GM13976 (cell line): ENCODE data around the gene FGF3.

Source experiments
- DNase-seq: peaks from one replicate; pipeline ENCODE4 v3.0.0; 2012; ENCODE audit warnings: low spot score
- in situ Hi-C: fragments of 300-500 bp; cut with MboI; formaldehyde crosslinking; loops from one replicate; pipeline ENCODE4 v1.12.0; 2022; ENCODE audit warnings: low sequenced_read_pairs, mixed read lengths, inconsistent platforms; ENCODE audit not compliant: unreplicated experiment
- TF ChIP-seq, protein P1 (sequence below): IDR thresholded peaks from 2 replicates; pipeline ENCODE4 v1.5.1; 2012; ENCODE audit warnings: borderline replicate concordance, mild to moderate bottlenecking; ENCODE audit not compliant: insufficient read depth; ENCODE audit errors: extremely low read depth, missing control alignments, control extremely low read depth

FGF3 gene

DNA sequence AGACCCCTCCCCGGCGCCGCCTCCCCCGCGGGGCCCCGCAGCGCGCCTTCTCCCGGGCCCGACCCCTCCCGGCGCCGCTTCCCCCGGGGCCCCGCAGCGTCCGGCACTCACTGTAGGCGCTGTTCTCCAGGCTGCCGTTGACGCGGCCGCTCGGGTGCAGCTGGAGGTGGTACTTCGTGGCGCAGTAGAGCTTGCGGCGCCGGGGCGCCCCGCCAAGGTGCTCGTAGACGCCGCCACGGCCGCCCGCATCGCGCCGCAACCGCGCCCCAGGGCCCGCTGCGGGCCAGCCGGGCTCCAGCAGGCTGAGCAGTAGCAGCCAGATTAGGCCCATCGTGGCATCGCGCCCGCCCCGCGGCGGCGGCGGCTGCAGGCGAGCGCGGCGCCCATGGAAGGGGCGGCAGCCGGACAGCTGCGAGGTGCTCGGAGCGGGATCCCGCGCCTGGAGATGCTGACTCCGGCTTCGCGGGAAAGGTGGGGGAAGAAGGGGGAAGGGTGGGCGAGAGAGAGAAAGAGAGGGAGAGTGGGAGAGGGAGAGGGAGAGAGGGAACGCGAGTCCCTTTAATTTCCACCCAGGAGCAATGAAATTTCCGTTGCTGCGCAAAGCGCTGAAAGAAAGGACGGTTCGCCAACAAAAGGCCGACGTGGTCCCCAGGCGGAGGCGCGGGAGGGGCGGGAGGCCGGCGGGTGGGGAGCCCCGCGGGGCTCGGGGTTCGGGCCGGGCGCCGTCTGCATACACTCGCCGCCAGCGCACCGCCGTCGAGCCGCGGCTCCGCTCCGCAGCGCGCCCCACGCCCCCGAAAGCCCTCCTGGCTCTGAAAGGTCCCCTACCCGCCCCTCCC lies at the start of gene FGF3:
TSS of gene FGF3 (minus strand) at position 814 of the 839 bp plus-strand sequence. CDS start at position 331, 483 bp downstream.
- TF ChIP-seq, protein P1, sequence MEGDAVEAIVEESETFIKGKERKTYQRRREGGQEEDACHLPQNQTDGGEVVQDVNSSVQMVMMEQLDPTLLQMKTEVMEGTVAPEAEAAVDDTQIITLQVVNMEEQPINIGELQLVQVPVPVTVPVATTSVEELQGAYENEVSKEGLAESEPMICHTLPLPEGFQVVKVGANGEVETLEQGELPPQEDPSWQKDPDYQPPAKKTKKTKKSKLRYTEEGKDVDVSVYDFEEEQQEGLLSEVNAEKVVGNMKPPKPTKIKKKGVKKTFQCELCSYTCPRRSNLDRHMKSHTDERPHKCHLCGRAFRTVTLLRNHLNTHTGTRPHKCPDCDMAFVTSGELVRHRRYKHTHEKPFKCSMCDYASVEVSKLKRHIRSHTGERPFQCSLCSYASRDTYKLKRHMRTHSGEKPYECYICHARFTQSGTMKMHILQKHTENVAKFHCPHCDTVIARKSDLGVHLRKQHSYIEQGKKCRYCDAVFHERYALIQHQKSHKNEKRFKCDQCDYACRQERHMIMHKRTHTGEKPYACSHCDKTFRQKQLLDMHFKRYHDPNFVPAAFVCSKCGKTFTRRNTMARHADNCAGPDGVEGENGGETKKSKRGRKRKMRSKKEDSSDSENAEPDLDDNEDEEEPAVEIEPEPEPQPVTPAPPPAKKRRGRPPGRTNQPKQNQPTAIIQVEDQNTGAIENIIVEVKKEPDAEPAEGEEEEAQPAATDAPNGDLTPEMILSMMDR = no peak
- in situ Hi-C loops = no loop called here
- no peak for DNase-seq

GRCh38 chr11:69868871-69869270 lies 49.7 kb upstream of the FGF3 start:
- no peak for DNase-seq
- in situ Hi-C loops = no loop called here
- TF ChIP-seq, protein P1 = no peak

DNA sequence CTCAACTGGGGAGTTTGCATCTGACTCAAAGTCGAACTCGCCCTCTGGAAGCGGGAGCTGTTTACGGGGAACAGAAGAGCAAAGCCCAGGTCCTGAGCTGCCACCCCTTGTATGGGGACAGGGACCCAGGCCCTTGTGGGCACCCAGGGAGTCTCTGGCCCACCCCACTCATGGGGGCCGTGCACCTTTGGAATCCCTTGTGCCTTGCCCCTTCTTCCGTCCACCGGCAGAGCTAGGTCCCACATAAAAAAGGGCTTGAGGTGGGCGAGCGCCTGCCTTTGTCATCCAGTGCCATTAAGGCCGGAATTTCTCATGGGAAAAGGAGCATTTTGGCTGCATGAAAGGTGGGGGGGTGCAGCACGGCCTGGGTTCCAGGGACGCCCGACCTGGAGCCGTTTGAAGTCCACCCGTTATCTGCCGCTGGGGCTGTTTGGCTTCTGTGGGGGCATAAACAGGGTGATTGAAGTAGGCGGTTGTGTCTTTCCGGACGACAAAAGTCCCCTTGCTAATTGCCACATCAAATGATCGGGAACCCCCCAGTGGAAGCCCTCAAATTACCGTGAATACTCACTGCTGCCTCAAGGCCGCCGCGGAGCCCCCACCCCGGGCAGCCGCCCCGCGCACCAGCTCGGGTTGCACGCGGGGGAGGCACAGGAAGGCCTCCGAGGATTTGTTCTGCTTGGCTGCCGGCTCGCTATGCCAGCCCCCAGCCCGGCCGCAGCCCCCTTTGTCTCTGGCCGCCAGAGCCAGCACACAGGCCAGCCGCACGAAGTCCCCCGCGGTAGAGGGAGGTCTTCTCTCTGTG lies 49.0 kb upstream of the FGF3 start:
- TF ChIP-seq, protein P1 = no peak
- in situ Hi-C loops = no loop called here
- peak; percentile 22 for DNase-seq

DNA sequence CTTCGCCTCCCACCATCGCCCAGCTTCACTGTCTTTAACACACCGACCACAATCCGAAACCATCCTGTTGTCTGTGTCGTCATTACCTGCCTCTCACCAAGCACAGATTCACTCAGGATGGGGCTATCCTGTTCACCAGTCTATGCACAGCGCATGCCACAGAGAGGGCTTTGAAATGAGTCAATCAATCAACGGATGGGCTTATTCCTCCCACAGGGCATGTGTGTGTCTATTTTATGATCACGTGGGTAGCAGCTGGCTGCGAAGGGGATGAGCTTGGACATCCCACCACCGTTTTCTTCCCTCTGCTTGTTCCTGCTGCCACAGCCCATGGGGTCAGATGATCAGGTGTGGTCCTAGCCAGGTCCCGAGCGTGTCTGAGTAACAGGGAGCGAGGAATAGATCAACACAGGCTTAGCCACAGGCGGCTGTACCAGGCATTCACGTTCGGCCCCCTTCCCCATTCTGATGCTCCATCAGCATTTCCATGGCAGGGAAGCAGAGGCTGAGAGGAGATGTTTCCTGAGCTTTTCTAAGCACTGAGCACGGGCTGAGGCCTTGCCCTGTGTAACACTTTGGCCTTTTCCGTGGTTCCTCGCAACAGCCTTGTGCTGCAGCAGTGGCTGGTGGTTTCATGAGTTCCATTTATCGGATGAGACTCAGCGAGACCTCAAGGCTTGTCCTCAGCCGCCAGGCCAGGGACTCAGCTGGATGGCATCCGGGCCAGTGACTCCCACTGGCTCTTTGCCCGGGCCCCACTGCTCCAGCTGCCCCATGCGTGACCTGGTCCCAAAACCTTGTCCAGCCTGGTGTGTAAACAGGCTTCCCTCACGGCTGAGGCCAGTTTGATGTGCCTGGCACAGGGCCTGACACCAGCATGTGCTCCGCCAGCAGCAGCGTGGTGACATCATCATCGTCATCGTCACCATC lies 48.1 kb upstream of the FGF3 start:
- no peak for DNase-seq
- in situ Hi-C loops = no loop called here
- TF ChIP-seq, protein P1 = no peak

- in situ Hi-C loops = no loop called here
- TF ChIP-seq, protein P1 = no peak
- no peak for DNase-seq
These were observed 47.4 kb upstream of the FGF3 start for GRCh38 chr11:69866648-69867047.

GRCh38 chr11:69865707-69866106 lies 46.5 kb upstream of the FGF3 start:
- TF ChIP-seq, protein P1 = no peak
- in situ Hi-C loops = no loop called here
- no peak for DNase-seq
